ENCODE measurements around the gene OR6J1.

DNA sequence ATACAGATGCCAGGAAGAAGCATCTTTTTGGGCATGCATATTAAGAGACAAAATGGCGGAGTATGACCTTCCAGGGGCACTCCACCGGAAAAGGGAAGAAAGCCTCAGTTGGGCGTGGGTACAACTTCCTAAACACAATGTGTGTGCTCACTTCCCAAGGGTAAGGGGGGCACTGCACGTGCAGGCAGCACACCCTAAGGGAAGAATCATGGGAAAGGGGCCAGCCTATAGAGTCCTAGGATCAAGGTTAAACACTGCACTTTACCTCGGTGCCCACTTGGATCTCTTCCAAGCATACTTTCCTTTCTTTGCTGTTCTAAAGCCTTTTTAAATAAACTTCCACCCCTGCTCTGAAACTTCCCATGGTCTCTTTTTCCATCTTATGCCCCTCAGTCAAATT is 14.8 kb downstream of the OR6J1 start:
- TF ChIP-seq EZH2 (IDR thresholded peaks at IDR 0.05) = no peak
- TF ChIP-seq POLR2AphosphoS5 (IDR thresholded peaks at IDR 0.05; ENCODE audit: borderline replicate concordance, low read depth, low read length) = no peak
- TF ChIP-seq FOXP2 (optimal IDR thresholded peaks at IDR 0.05; ENCODE audit: control extremely low read depth, extremely low read length, insufficient read depth) = no peak
